Endothelial cell of umbilical vein (primary cell): ENCODE measurements around the gene CASKIN2. TPM values are rescaled to one million over a fixed set of nuclear protein-coding genes. Genes with fewer than 3 reads are reported as not detected.

ENCODE experiments used
- BruUV-seq: library from RNA; stranded (reverse); fragments of 400-500 nt; replicated peaks from 2 replicates; lab custom pipeline; 2021; lab: Mats Ljungman, UMichigan
- CTCF ChIA-PET: fragments of 300-600, 350-600 bp; sonication (Branson Sonifier 250); formaldehyde crosslinking; loops from one replicate; lab custom pipeline; 2021; ENCODE audit warnings: antibody characterized with exemption, inconsistent platforms; lab: Charles Lee
- POLR2A ChIA-PET: fragments of 300-600, 350-600 bp; sonication (Branson Sonifier 250); formaldehyde crosslinking; loops from one replicate; lab custom pipeline; 2021; ENCODE audit warnings: antibody characterized with exemption, inconsistent platforms; lab: Charles Lee
- DNase-seq: peaks from one replicate; pipeline ENCODE4 v3.0.0-alpha.2; 2011; ENCODE audit warnings: low read depth, low spot score
- FAIRE-seq: peaks from 2 replicates; lab custom pipeline; 2011; peaks lifted over from hg19 to GRCh38; lab: Jason Lieb, UNC
- H2AFZ ChIP-seq: 2 replicates; pipeline ENCODE4 v1.6.0; 2012; ENCODE audit warnings: low read depth, low read length, control low read depth, inconsistent platforms
- H3K27ac ChIP-seq: 2 replicates; pipeline ENCODE4 v1.5.1; 2011; ENCODE audit warnings: low read depth, mild to moderate bottlenecking, control low read depth, low read length, moderate library complexity; ENCODE audit not compliant: insufficient read depth
- H3K27me3 ChIP-seq, 2 experiments: 2 replicates each; pipeline versions ENCODE4 v1.6.0 to v1.6.1; 2011; ENCODE audit warnings: low read length in 2 of 2, mixed read lengths in 1 of 2; ENCODE audit not compliant: control insufficient read depth in 2 of 2, insufficient read depth in 2 of 2
- H3K36me3 ChIP-seq, 2 experiments: 2 replicates in 1 of 2; 3 replicates in 1 of 2; pipeline ENCODE4 v1.5.1; 2011; ENCODE audit warnings: low read length in 2 of 2, mild to moderate bottlenecking in 1 of 2, moderate library complexity in 1 of 2; ENCODE audit not compliant: control insufficient read depth in 2 of 2, insufficient read depth in 2 of 2; ENCODE audit errors: extremely low read depth in 1 of 2
- H3K4me1 ChIP-seq: 3 replicates; pipeline ENCODE4 v1.5.1; 2011; ENCODE audit warnings: mild to moderate bottlenecking, low read length; ENCODE audit not compliant: control insufficient read depth, insufficient read depth; ENCODE audit errors: extremely low read depth
- H3K4me2 ChIP-seq: 2 replicates; pipeline ENCODE4 v1.6.1; 2011; ENCODE audit warnings: low read length, control low read depth, mixed read lengths; ENCODE audit not compliant: insufficient read depth
- H3K4me3 ChIP-seq, 3 experiments: fragments of 200-600 bp in 1 of 3; sonication (generic), shearing (Covaris generic) in 1 of 3; replicated peaks in 1 of 3; 2 replicates each; pipeline ENCODE4 v1.5.1; 2011 to 2016; ENCODE audit warnings: control low read depth in 3 of 3, low read length in 3 of 3, mild to moderate bottlenecking in 2 of 3, inconsistent platforms in 1 of 3, low read depth in 1 of 3, moderate library complexity in 1 of 3; ENCODE audit not compliant: insufficient read depth in 1 of 3
- H3K79me2 ChIP-seq: 2 replicates; pipeline ENCODE4 v1.6.0; 2012; ENCODE audit warnings: low read length, inconsistent platforms; ENCODE audit not compliant: control insufficient read depth, insufficient read depth
- H3K9ac ChIP-seq: replicated peaks from 2 replicates; pipeline ENCODE3; 2011; ENCODE audit warnings: low read length, control low read depth; ENCODE audit not compliant: insufficient read depth; ENCODE audit errors: extremely low read depth
- H3K9me1 ChIP-seq: replicated peaks from 3 replicates; pipeline ENCODE4 v1.6.0; 2011; ENCODE audit warnings: mild to moderate bottlenecking, low read length; ENCODE audit not compliant: control insufficient read depth, insufficient read depth; ENCODE audit errors: extremely low read depth
- H3K9me3 ChIP-seq: replicated peaks from 2 replicates; pipeline ENCODE4 v1.5.1; 2012; ENCODE audit warnings: low read length, inconsistent platforms; ENCODE audit not compliant: control insufficient read depth, insufficient read depth
- H4K20me1 ChIP-seq: replicated peaks from 2 replicates; pipeline ENCODE3; 2011; ENCODE audit warnings: mild to moderate bottlenecking, low read length; ENCODE audit not compliant: control insufficient read depth, insufficient read depth; ENCODE audit errors: extremely low read depth
- CTCF ChIP-seq, 2 donors: IDR thresholded peaks; 1 replicate in 1 of 2; 2 replicates in 1 of 2; pipeline ENCODE4 v1.5.1; 2011; ENCODE audit warnings: low read length in 2 of 2, mild to moderate bottlenecking in 2 of 2, moderate library complexity in 2 of 2, control low read depth in 1 of 2, inconsistent platforms in 1 of 2, low read depth in 1 of 2; ENCODE audit not compliant: insufficient read depth in 1 of 2; ENCODE audit errors: extremely low read depth in 1 of 2
- EZH2 ChIP-seq: IDR thresholded peaks from 2 replicates; pipeline ENCODE4 v1.6.1; 2012; ENCODE audit warnings: borderline replicate concordance, low read depth, mild to moderate bottlenecking, moderate library complexity, low read length, inconsistent platforms; ENCODE audit not compliant: severe bottlenecking
- FOS ChIP-seq: IDR thresholded peaks from 2 replicates; pipeline ENCODE4 v1.6.1; 2011; ENCODE audit warnings: mild to moderate bottlenecking, low read length, moderate library complexity, borderline replicate concordance; ENCODE audit not compliant: insufficient read depth
- GATA2 ChIP-seq: IDR thresholded peaks from 2 replicates; pipeline ENCODE4 v1.7.0; 2011; ENCODE audit warnings: low read depth, mild to moderate bottlenecking, moderate library complexity, mixed read lengths, low read length; ENCODE audit not compliant: insufficient read length, insufficient read depth
- JUN ChIP-seq: IDR thresholded peaks from 2 replicates; pipeline ENCODE4 v1.6.1; 2011; ENCODE audit warnings: borderline replicate concordance, low read depth; ENCODE audit not compliant: insufficient read length, insufficient read depth
- MAX ChIP-seq: IDR thresholded peaks from 2 replicates; pipeline ENCODE4 v1.6.1; 2011; ENCODE audit not compliant: insufficient read depth, insufficient read length
- MYC ChIP-seq: IDR thresholded peaks from one replicate; pipeline ENCODE4 v1.6.1; 2011; ENCODE audit warnings: mild to moderate bottlenecking, low read depth, low read length
- POLR2A ChIP-seq: IDR thresholded peaks from 2 replicates; pipeline ENCODE4 v1.6.1; 2012; ENCODE audit warnings: low read depth, mild to moderate bottlenecking, control low read depth, low read length
- POLR2AphosphoS5 ChIP-seq: IDR thresholded peaks from 2 replicates; pipeline ENCODE4 v1.6.1; 2012; ENCODE audit warnings: low read depth, mild to moderate bottlenecking, control low read depth, low read length, moderate library complexity; ENCODE audit not compliant: insufficient read depth
- dilution Hi-C: fragments of 300-500 bp; cut with MboI; formaldehyde crosslinking; loops from one replicate; pipeline ENCODE4 v1.15.0; 2019; ENCODE audit warnings: low sequenced_read_pairs; ENCODE audit not compliant: extremely low pct_ligation_motif_present
- intact Hi-C: fragments of 100-400 bp; cut with micrococcal nuclease; formaldehyde crosslinking; loops from one replicate; pipeline ENCODE4 v1.10.0; 2022
- polyA plus RNA-seq, 4 experiments: library from polyadenylated mRNA; depleted of rRNA in 3 of 4; stranded (reverse) in 3 of 4; unstranded in 1 of 4; fragments of >200 nt; gene quantifications; 2 replicates each; pipeline versions ENCODE4 v1.2.1 to v1.2.3, GENCODE V29; 2011 to 2012; ENCODE audit warnings: missing spikeins in 1 of 4
- total RNA-seq: library from RNA; stranded (reverse); gene quantifications from 2 replicates; pipeline ENCODE4 v1.2.3, GENCODE V29; 2021

Gene CASKIN2
- total and polyA plus RNA-seq, 2 donors (not counting 3 experiments of a cell fraction or from before 2014, with no cell fraction given), result 13.0 to 37.6 TPM

- Histone ChIP-seq H2AFZ (no peak overlapping the region), H3K4me2 (peak overlapping the region; percentile 6), H3K9ac (no peak overlapping the region), H3K9me3 (no peaks in the 10 kb centered on the region), H4K20me1 (no peaks in the 10 kb centered on the region), H3K4me1 (peaks cover 56% of the 10 kb centered on the region), H3K27ac (no peak overlapping the region), H3K4me3 (no peak overlapping the region), H3K36me3 (peaks cover 0 to 2% of the 10 kb centered on the region in 2 experiments), H3K9me1 (no peaks in the 10 kb centered on the region), H3K79me2 (peaks cover 36% of the 10 kb centered on the region), H3K27me3 (no peaks in the 10 kb centered on the region)
- FAIRE-seq (no peak), DNase-seq (no peak)
- POLR2A ChIA-PET, result interaction anchor here (0.6 kb wide), 1 partner anchor 404 kb away, joined by 3 read pairs; no protein-coding TSS in a partner anchor
- TF ChIP-seq MAX (no peak), POLR2AphosphoS5 (peak; percentile 32)
- intact Hi-C loops, result loop anchor here (5.0 to 10.0 kb wide), 2 partner anchors 235 to 467 kb away; partner anchors contain the start of genes ATP5PD and KCTD2
- no TSS peak for BruUV-seq
- CTCF ChIA-PET, result interaction anchor here (1.0 to 1.5 kb wide), 3 partner anchors 13 to 236 kb away, joined by 3 read pairs; no protein-coding TSS in a partner anchor
- dilution Hi-C loops, result no loop called here
Observed at GRCh38 chr17:75511610-75512575, 3.4 kb downstream of the CASKIN2 start.

- CTCF ChIA-PET, result interaction anchor here (0.7 to 1.4 kb wide), 3 partner anchors 19 to 237 kb away, joined by 3 read pairs; no protein-coding TSS in a partner anchor
- H3K9me1 ChIP-seq, result no peaks in the 10 kb centered on the region
- dilution Hi-C loops (no loop called here), intact Hi-C loops (loop anchor here (5.0 to 10.0 kb wide), 2 partner anchors 236 to 466 kb away; partner anchors contain the start of genes ATP5PD and KCTD2)
- POLR2A ChIA-PET, result interaction anchor here (0.6 kb wide), 1 partner anchor 405 kb away, joined by 3 read pairs; no protein-coding TSS in a partner anchor
- H3K9ac ChIP-seq, result no peak overlapping the region
- no peak overlapping the region for H3K4me2 ChIP-seq
- no peak for DNase-seq
- H3K36me3 ChIP-seq, result peaks cover 0 to 5% of the 10 kb centered on the region in 2 experiments
- TF ChIP-seq CTCF (IDR thresholded peaks at IDR 0.05; ENCODE audit: extremely low read depth in 1 of 2, insufficient read depth in 1 of 2, low read depth in 1 of 2, low read length in 2 of 2) (no peak), MYC (no peak), JUN (no peak), EZH2 (no peak), POLR2A (no peak), POLR2AphosphoS5 (no peak), GATA2 (no peak), MAX (no peak), FOS (no peak)
- H3K27me3 ChIP-seq, result no peaks in the 10 kb centered on the region
- BruUV-seq, result no TSS peak
- H2AFZ ChIP-seq, result no peak overlapping the region
- no peak overlapping the region for H3K4me3 ChIP-seq
- no peaks in the 10 kb centered on the region for H4K20me1 ChIP-seq
- FAIRE-seq, result peak; percentile 68
- no peak overlapping the region for H3K27ac ChIP-seq
- no peaks in the 10 kb centered on the region for H3K9me3 ChIP-seq
- peaks cover 36% of the 10 kb centered on the region for H3K79me2 ChIP-seq
- H3K4me1 ChIP-seq, result peaks cover 56% of the 10 kb centered on the region
Observed at GRCh38 chr17:75511270-75511609, 4.1 kb downstream of the CASKIN2 start.
